HG02852 (cell line): ENCODE data around the gene ARMC10.
"Not testable (repeated sequence)": the region's sequence is repeated elsewhere in the genome, so short reads cannot be mapped to it uniquely, and the experiment has no call there.

Experiments
- ATAC-seq: cut with Tn5 transposase; IDR thresholded peaks from one replicate; pipeline ENCODE4 v1.9.1; 2021; ENCODE audit warnings: mild to moderate bottlenecking, moderate library complexity; ENCODE audit not compliant: unreplicated experiment

The ARMC10 gene

GRCh38 chr7:103074519-103075336 is at the start of gene ARMC10, which contains the start of gene FBXL13:
ARMC10 (plus strand) TSS chr7:103075140; CDS start chr7:103075273, 133 bp downstream.
FBXL13 (minus strand) TSS chr7:103074796.
- ATAC-seq, result peak; percentile 88

- no peak for ATAC-seq
Observed at GRCh38 chr7:103025341-103025740, 49.6 kb upstream of the ARMC10 start.

GRCh38 chr7:103031024-103031423 is 43.9 kb upstream of the ARMC10 start:
- no peak for ATAC-seq

GRCh38 chr7:103031781-103032180 is 43.2 kb upstream of the ARMC10 start:
- ATAC-seq, result no peak

- not testable (repeated sequence) for ATAC-seq
Observed at GRCh38 chr7:103034318-103034717, 40.6 kb upstream of the ARMC10 start.

GRCh38 chr7:103037476-103037822 is 37.5 kb upstream of the ARMC10 start:
- ATAC-seq, result no peak

GRCh38 chr7:103037823-103038739 is 36.9 kb upstream of the ARMC10 start:
- not testable (repeated sequence) for ATAC-seq

- not testable (repeated sequence) for ATAC-seq
Observed at GRCh38 chr7:103041815-103042214, 33.1 kb upstream of the ARMC10 start.

GRCh38 chr7:103048833-103049232 is 26.1 kb upstream of the ARMC10 start:
- ATAC-seq, result no peak

- ATAC-seq, result no peak
Observed at GRCh38 chr7:103051519-103051918, 23.4 kb upstream of the ARMC10 start.

- not testable (repeated sequence) for ATAC-seq
Observed at GRCh38 chr7:103056006-103056405, 18.9 kb upstream of the ARMC10 start.

GRCh38 chr7:103058122-103058521 is 16.8 kb upstream of the ARMC10 start:
- ATAC-seq, result no peak

- ATAC-seq, result no peak
Observed at GRCh38 chr7:103059471-103059870, 15.5 kb upstream of the ARMC10 start.

GRCh38 chr7:103063895-103064294 is 11.0 kb upstream of the ARMC10 start:
- ATAC-seq, result no peak

- no peak for ATAC-seq
Observed at GRCh38 chr7:103065667-103066066, 9.3 kb upstream of the ARMC10 start.

- ATAC-seq, result no peak
Observed at GRCh38 chr7:103068414-103069403, 6.2 kb upstream of the ARMC10 start.

- ATAC-seq, result no peak
Observed at GRCh38 chr7:103071000-103071399, 3.9 kb upstream of the ARMC10 start.

- no peak for ATAC-seq
Observed at GRCh38 chr7:103073989-103074518, 886 bp upstream of the ARMC10 start.

- ATAC-seq, result peak; percentile 50
Observed at GRCh38 chr7:103075337-103075918, 488 bp downstream of the ARMC10 start.

- ATAC-seq, result no peak
Observed at GRCh38 chr7:103076764-103077163, 1.8 kb downstream of the ARMC10 start.
